Kasumi-1 (cell line): ENCODE results near the gene LYG1.

Experiments used
- DNase-seq, 2 experiments: peaks; one replicate each; lab custom pipeline; 2025; lab: John Stamatoyannopoulos, UW

LYG1 gene

DNA sequence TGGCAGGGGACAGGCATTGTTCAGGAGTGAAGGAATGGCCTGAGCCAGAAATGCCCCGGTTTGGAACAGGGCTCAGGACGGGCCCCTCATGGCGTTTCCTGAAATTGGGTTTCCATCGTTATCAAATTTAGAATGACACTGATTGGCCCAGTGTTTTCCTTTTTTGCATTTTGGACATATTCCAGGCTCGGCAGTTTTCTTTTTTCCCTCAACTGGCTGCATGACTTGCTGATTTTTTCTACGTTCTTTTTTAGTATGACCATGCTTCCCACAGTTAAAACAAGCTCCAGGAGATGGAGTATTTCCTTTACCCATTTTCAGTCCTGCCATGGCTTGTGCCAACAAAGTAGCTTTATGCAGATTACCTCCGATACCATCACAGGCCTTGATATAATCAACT is 25.1 kb downstream of the LYG1 start:
- DNase-seq, result no peak

DNA sequence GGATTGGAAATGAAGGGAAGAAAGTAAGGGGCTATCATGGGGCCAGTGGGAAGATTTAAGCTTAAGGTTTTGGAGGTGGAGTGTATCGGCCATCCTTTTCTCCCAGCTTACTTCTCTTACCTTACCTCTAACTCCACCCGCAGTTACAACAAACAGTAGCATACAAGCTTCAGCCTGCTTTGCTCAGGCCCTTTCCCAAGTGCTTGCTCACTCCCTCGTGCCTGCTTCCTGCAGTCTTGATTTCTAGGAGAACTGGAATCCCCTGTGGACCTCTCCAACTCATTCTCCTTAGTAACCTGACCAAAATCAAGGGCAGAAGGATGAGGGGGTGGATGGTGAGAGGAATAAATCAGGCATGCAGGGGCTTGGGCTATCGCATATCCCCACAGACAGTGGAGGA is 39.8 kb downstream of the LYG1 start:
- no peak for DNase-seq

DNA sequence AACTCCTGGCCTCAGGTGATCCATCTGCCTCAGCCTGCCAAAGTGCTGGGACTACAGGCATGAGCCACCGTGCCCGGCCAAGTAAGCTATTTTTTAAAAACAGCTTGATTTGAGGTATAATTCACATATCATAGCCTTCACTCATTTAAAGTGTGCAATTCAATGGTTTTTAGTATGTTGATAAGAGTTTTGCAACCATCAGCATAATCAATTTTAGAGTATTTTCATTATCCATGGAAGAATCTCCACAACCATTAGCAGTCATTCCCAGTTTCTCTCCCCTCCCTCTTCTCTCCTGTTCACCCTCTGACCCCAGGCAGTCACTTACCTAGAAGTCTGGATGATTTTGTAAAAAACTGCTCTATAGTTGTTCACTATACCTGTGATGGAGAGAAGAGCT is 40.8 kb downstream of the LYG1 start:
- no peak for DNase-seq

DNA sequence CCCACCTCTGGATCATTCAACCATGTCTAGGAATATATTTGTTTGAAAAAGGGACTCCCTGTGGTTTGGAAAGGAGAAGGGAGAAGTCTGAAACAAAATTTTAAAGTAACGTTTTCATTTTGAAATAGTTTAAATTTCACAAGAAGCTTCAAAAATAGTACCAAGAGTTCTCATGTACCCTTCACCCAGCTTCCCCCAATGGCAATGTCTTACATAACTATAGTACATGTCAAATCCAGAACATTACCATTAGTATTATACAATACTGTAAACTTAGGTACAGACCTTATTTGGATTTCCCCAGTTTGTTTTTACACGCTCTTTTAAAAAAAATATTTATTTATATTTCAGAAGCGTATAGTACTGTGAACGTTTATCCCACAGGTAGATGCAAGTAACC is 41.5 kb downstream of the LYG1 start:
- no peak for DNase-seq

DNA sequence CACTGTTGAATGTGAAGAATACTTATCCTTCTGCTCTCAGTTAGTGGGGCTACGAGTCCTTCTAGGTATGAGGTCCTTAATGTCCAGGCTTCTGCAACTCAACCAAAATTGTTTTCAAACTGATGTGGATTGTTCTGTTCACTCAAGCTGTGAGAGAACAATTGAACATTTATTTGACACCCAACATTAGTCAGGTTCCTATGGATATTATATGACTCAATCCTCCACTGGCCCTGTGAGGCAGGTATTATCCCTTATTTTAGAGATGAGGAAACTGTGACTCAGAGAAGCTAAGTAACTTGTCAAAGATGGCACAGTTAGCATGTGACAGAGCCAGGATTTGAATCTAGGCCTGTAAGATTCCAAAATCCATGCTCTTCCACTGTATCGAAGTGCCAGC is 44.3 kb downstream of the LYG1 start:
- DNase-seq, result no peak

DNA sequence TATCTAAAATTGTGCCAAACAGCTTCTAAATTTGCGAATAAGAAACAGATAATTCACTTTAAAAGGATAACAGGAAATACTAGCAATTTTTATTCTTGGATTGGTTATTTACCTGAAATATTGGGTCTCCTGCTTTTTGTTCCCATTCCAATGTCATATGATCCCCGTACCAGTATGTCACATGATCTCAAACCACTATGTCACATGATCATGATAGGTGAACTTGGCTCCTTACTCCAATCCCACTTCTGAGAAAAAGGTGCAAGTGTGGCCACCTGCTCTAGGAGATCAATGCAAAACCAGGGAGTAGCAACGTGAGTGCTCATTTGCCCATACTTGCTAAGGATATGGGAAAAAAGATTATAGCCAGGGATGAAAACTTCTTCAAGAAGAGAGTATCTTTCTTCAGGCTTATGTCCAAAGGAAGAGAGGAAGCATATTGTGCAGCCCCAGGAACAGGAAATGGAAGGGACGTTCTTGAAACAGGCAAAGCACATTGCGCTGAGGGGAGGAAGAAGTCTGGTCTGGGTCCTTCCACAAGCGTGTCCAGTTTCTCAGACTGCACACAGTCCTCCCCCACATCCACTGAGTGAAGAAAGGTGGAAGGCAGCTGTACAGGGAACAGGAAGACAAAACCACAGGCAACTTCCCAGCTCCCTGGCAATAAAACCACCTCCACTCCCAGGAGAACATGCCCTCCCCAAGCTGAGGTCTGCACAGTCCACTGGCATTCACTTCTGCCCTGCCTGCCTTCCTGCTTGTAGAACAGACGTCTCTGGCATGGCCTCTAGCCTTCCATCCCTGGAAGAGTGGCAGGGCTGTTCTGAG is 45.3 kb downstream of the LYG1 start, which contains the start of gene LYG2:
Gene LYG2, minus strand, starts transcription at position 176 of the 828 bp plus-strand sequence. CDS start 1,406 bp downstream, outside the sequence.
- peak; percentile 92 to 94 for DNase-seq

DNA sequence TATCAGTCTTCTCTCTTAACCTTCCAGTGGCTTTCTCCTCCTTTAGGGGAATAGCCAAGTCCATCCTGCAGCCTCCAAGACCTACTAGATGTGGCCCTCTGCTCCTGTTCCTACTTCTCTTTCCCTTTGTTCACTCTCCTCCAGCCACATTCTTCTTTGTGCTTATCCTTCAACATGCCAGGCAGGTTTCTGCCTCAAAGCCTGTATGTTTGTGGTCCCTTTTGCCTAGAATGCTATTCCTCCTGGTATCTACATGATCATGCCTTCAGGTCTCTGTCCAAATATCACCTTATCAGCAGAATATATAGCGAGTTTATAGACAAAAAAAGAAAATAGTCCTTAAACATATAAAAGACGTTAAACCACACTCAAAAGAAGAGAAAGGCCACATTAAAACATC is 51.0 kb downstream of the LYG1 start:
- DNase-seq, result no peak

DNA sequence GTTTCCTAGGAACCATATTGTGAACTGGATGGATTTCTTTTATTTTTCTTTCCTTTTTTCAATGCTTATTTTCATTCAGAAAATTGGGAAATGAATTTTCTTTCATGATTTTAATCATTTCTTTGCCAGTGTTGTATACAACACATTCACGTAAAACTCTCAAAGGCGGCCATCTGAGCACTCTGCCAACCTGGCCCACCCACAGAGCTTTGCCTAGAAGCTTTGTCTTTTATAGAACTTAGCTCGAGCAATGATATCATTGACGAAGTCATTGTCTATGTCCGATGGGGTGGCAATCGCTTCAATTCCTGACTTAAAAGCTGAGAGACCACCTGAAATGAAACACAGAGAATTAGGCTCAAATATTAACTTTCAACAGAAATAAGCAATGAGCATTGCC is 58.8 kb downstream of the LYG1 start:
- no peak for DNase-seq

DNA sequence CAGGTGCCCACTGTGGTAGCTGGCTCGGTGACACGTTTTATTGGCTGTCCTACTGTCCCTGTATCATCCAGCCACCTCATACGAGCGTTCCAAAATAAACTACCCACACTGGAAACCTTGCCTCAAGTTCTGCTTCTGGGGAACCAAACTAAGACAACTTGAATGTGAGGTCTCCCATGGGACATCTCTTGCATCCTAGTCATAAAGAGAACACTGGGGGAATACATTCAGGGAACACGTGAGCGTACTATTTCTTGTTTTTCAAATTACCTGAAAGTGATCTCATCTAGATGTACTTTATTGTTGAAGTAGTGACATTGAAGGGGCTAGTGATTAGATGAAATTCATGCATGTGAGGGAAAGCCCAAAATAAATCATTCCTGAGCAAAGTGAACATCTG is 60.6 kb downstream of the LYG1 start:
- no peak for DNase-seq

DNA sequence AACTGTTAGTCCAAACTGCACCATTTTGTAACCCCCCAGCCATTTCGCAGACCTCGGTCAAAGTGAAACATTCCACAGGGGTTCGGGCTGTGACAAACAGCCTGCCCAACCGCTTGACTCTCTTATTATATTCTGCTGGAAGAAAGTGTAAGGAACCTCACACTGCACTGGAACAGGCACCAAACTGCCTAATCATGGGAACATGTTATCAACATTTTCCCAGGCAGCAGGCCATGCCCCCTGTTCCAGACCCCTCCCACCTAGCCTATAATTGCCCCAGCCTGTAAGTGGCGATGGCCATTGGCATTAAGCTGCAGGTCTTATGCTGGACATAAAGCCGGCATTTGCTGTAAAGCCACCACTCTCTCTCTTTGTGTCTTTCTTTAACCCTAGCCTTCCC is 62.4 kb downstream of the LYG1 start:
- no peak for DNase-seq
